K562 (cell line): ENCODE results near the gene ZNHIT6. TPM values are rescaled to one million over a fixed set of nuclear protein-coding genes. Genes with fewer than 3 reads are reported as not detected.

Experiments
- ATAC-seq: fragments of 200-7000 bp; cut with Tn5 transposase; 3 replicates; pipeline ENCODE4 v1.9.1; 2020; ENCODE audit warnings: moderate library complexity
- BruUV-seq: library from RNA; stranded (reverse); fragments of 400-500 nt; replicated peaks from 2 replicates; lab custom pipeline; 2021; lab: Mats Ljungman, UMichigan
- CTCF ChIA-PET: fragments of 300-600 bp; formaldehyde crosslinking; extraction: SDS; loops from one replicate; lab custom pipeline; 2021; ENCODE audit warnings: low intra/inter-chr PET ratio; lab: Yijun Ruan, JAX
- POLR2A ChIA-PET: fragments of 300-600, 350-650 bp; sonication (Branson Sonifier 250); formaldehyde crosslinking; extraction: SDS; loops from one replicate; lab custom pipeline; 2021; ENCODE audit warnings: antibody characterized with exemption, inconsistent platforms; lab: Yijun Ruan, JAX
- DNase-seq, 4 experiments: peaks; one replicate each; pipeline versions ENCODE4 v3.0.0 to v3.0.0-alpha.2; 2011 to 2018; ENCODE audit warnings: low spot score in 3 of 4, mixed read lengths in 3 of 4; ENCODE audit errors: extremely low read depth in 1 of 4
- FAIRE-seq: peaks from 2 replicates; lab custom pipeline; 2011; peaks lifted over from hg19 to GRCh38; lab: Jason Lieb, UNC
- H2AFZ ChIP-seq: 2 replicates; pipeline ENCODE4 v1.6.0; 2011; ENCODE audit warnings: low read depth, low read length, control low read depth, inconsistent platforms
- H3K27ac ChIP-seq: fragments of 200-600 bp; 3 replicates; pipeline ENCODE4 v1.8.0; 2011; ENCODE audit warnings: low read depth, mild to moderate bottlenecking, control low read depth, inconsistent platforms, low read length, moderate library complexity, mixed read lengths; ENCODE audit errors: extremely low read depth
- H3K27me3 ChIP-seq, 2 experiments: fragments of 300-600 bp in 1 of 2; 2 replicates in 1 of 2; 3 replicates in 1 of 2; pipeline versions ENCODE4 v1.6.0 to v1.8.0; 2011; ENCODE audit warnings: inconsistent platforms in 2 of 2, low read length in 2 of 2, mild to moderate bottlenecking in 1 of 2, mixed read lengths in 1 of 2, moderate library complexity in 1 of 2; ENCODE audit not compliant: control insufficient read depth in 2 of 2, insufficient read depth in 2 of 2
- H3K36me3 ChIP-seq: fragments of 300-600 bp; 3 replicates; pipeline ENCODE4 v1.8.0; 2011; ENCODE audit warnings: mild to moderate bottlenecking, low read length, inconsistent platforms; ENCODE audit not compliant: control insufficient read depth, insufficient read depth
- H3K4me1 ChIP-seq, 2 experiments: fragments of 200-600 bp in 1 of 2; replicated peaks in 1 of 2; 2 replicates in 1 of 2; 3 replicates in 1 of 2; pipeline versions ENCODE4 v1.5.1 to v1.8.0; 2011; ENCODE audit warnings: inconsistent platforms in 2 of 2, low read length in 2 of 2, mild to moderate bottlenecking in 1 of 2, mixed read lengths in 1 of 2, moderate library complexity in 1 of 2; ENCODE audit not compliant: control insufficient read depth in 2 of 2, insufficient read depth in 2 of 2
- H3K4me2 ChIP-seq: 2 replicates; pipeline ENCODE4 v1.6.1; 2011; ENCODE audit warnings: low read length, control low read depth, inconsistent platforms, mixed read lengths; ENCODE audit not compliant: insufficient read depth
- H3K4me3 ChIP-seq: fragments of 200-600 bp; sonication (generic), shearing (Covaris generic); 2 replicates; pipeline ENCODE4 v1.5.1; 2016; ENCODE audit warnings: control low read depth, inconsistent platforms
- H3K79me2 ChIP-seq: fragments of 200-600 bp; 3 replicates; pipeline ENCODE4 v1.8.0; 2011; ENCODE audit warnings: low read length, inconsistent platforms; ENCODE audit not compliant: control insufficient read depth, insufficient read depth
- H3K9ac ChIP-seq, 2 experiments: 2 replicates each; pipeline versions ENCODE4 v1.6.0 to v1.6.1; 2011; ENCODE audit warnings: low read depth in 2 of 2, low read length in 2 of 2, control low read depth in 1 of 2, inconsistent platforms in 1 of 2, mild to moderate bottlenecking in 1 of 2, mixed read lengths in 1 of 2; ENCODE audit not compliant: insufficient read depth in 1 of 2
- H3K9me1 ChIP-seq: one replicate; pipeline ENCODE4 v1.6.0; 2011; ENCODE audit warnings: inconsistent platforms, mild to moderate bottlenecking, low read length, moderate library complexity; ENCODE audit not compliant: control insufficient read depth, insufficient read depth
- H3K9me3 ChIP-seq: replicated peaks from 2 replicates; pipeline ENCODE4 v1.5.1; 2011; ENCODE audit warnings: low read depth, low read length, inconsistent platforms; ENCODE audit not compliant: control insufficient read depth, insufficient read depth
- H4K20me1 ChIP-seq: replicated peaks from 2 replicates; pipeline ENCODE4 v1.6.1; 2011; ENCODE audit warnings: low read length, inconsistent platforms, mixed read lengths; ENCODE audit not compliant: control insufficient read depth, insufficient read depth
- ARID1B ChIP-seq: fragments of 450-650 bp; IDR thresholded peaks from 2 replicates; pipeline ENCODE4 v1.6.1; 2016; ENCODE audit warnings: antibody characterized with exemption, mild to moderate bottlenecking, inconsistent platforms
- GATAD2B ChIP-seq: fragments of 450-650 bp; IDR thresholded peaks from 2 replicates; pipeline ENCODE4 v1.6.1; 2017; ENCODE audit warnings: mild to moderate bottlenecking, borderline replicate concordance
- HDAC3 ChIP-seq: fragments of 450-650 bp; IDR thresholded peaks from 2 replicates; pipeline ENCODE4 v1.6.1; 2018; ENCODE audit warnings: borderline replicate concordance, mild to moderate bottlenecking, moderate library complexity; ENCODE audit not compliant: partially characterized antibody
- NR2F6 ChIP-seq: fragments of 450-650 bp; formaldehyde crosslinking; IDR thresholded peaks from 2 replicates; pipeline ENCODE4 v1.4.0; 2020; ENCODE audit warnings: mild to moderate bottlenecking
- SMARCB1 ChIP-seq: IDR thresholded peaks from 2 replicates; pipeline ENCODE4 v1.6.1; 2011; ENCODE audit warnings: improper control_type of control experiment, low read depth; ENCODE audit not compliant: insufficient read length
- SMARCE1 ChIP-seq: fragments of 450-650 bp; IDR thresholded peaks from 2 replicates; pipeline ENCODE4 v1.7.1; 2016; ENCODE audit warnings: mild to moderate bottlenecking
- TBP ChIP-seq: optimal IDR thresholded peaks from 2 replicates; pipeline ENCODE3; 2011; ENCODE audit warnings: low read depth, low read length, improper control_type of control experiment
- THRA ChIP-seq: fragments of 450-650 bp; IDR thresholded peaks from 2 replicates; pipeline ENCODE4 v1.6.1; 2017; ENCODE audit warnings: mild to moderate bottlenecking, moderate library complexity
- ZNF639 ChIP-seq, 2 experiments: fragments of 200-800 bp in 1 of 2; sonication (Bioruptor generic) in 1 of 2; sonication (generic) in 1 of 2; formaldehyde crosslinking in 1 of 2; IDR thresholded peaks in 1 of 2; conservative IDR thresholded peaks in 1 of 2; 2 replicates each; pipeline versions ENCODE4 v1.5.0 to v1.6.1; 2016 to 2020; ENCODE audit warnings: missing compliant biosample characterization in 1 of 2, missing genetic modification characterization in 1 of 2, missing genetic modification reagents in 1 of 2
- WGBS: fragments of 100-300 bp; shearing (Covaris generic); methylation state at CpG from one replicate; pipeline ENCODE4 v1.1.6; 2016; ENCODE audit warnings: low coverage, mixed read lengths; ENCODE audit not compliant: insufficient coverage; ENCODE audit errors: missing lambda C conversion rate; 5-methylcytosine and 5-hydroxymethylcytosine counted together
- in situ Hi-C: fragments of 300-500 bp; cut with MboI; formaldehyde crosslinking; loops from 4 replicates; pipeline ENCODE4 v1.15.0; 2018; ENCODE audit warnings: inconsistent platforms, mixed read lengths
- intact Hi-C: fragments of 100-400 bp; cut with micrococcal nuclease; formaldehyde crosslinking; loops from 2 replicates; pipeline ENCODE4 v1.14.2; 2022
- polyA plus RNA-seq, 8 experiments: library from polyadenylated mRNA; depleted of rRNA in 4 of 8; stranded (reverse) in 5 of 8; unstranded in 3 of 8; fragments of >200 nt; fragmentation: Nextera tagmentation in 2 of 8; fragmentation: Illumina TruSeq in 1 of 8; extraction: Ambion mirVana in 2 of 8; extraction: Trizol in 1 of 8; gene quantifications; 2 replicates each; pipeline versions ENCODE4 v1.2.1 to v1.2.3, GENCODE V29; 2011 to 2014; ENCODE audit warnings: inconsistent platforms in 1 of 8, missing spikeins in 1 of 8
- total RNA-seq, 7 experiments: library from RNA; depleted of rRNA in 6 of 7; stranded (reverse); fragments of >200 nt in 6 of 7; fragmentation: Illumina TruSeq in 2 of 7; extraction: Trizol in 2 of 7; gene quantifications; 2 replicates each; pipeline versions ENCODE4 v1.2.1 to v1.2.3, GENCODE V29; 2011 to 2021; ENCODE audit warnings: low replicate concordance in 1 of 7

The ZNHIT6 gene
- total and polyA plus RNA-seq, 9 of the 15 experiments (the other 6 are each of a cell fraction or from before 2014, with no cell fraction given), result 15.4 to 37.6 (median 21.7) TPM

GRCh38 chr1:85683292-85684025 lies 24.8 kb downstream of the ZNHIT6 start:
- Histone ChIP-seq H3K36me3 (peaks cover 34% of the 10 kb centered on the region; the same call in 1 of the 3 replicates), H4K20me1 (no peaks in the 10 kb centered on the region), H3K4me1 (no peaks in the 10 kb centered on the region), H3K27ac (no peak overlapping the region), H3K4me3 (no peak overlapping the region), H3K27me3 (no peaks in the 10 kb centered on the region), H3K4me2 (no peak overlapping the region), H3K79me2 (peaks cover 13% of the 10 kb centered on the region; the same call in 1 of the 3 replicates), H3K9ac (no peak overlapping the region), H3K9me3 (no peaks in the 10 kb centered on the region), H3K9me1 (no peaks in the 10 kb centered on the region), H2AFZ (no peak overlapping the region)
- CTCF ChIA-PET, result no interaction called here
- intact Hi-C loops (no loop called here), in situ Hi-C loops (no loop called here)
- FAIRE-seq (no peak), ATAC-seq (no peak), DNase-seq (no peak)
- 84% methylated on average over 8 of the region's 9 CpGs for WGBS
- BruUV-seq, result no TSS peak
- POLR2A ChIA-PET, result interaction anchor here (0.6 to 0.9 kb wide), 2 partner anchors 55 to 60 kb away, joined by 3 read pairs; no protein-coding TSS in a partner anchor
- TF ChIP-seq SMARCE1 (no peak), NR2F6 (CRISPR knock-in tag) (no peak), GATAD2B (no peak), HDAC3 (no peak), ZNF639 (CRISPR knock-in tag; conservative IDR thresholded peaks at IDR 0.05 in 1 of 2, IDR thresholded peaks at IDR 0.05 in 1 of 2) (no peak), TBP (no peak), ARID1B (no peak), THRA (no peak), SMARCB1 (no peak)
